Liver (tissue), 3 donors: ENCODE data around the gene EIF3K.

Source experiments
- JUND ChIP-seq, 2 donors: IDR thresholded peaks; 2 replicates each; pipeline ENCODE4 v1.6.1; 2016; ENCODE audit warnings: antibody characterized with exemption in 2 of 2
- RAD21 ChIP-seq, 2 donors: IDR thresholded peaks; 2 replicates each; pipeline ENCODE4 v1.6.1; 2016; ENCODE audit warnings: antibody characterized with exemption in 2 of 2, mild to moderate bottlenecking in 2 of 2
- YY1 ChIP-seq: IDR thresholded peaks from 2 replicates; pipeline ENCODE4 v1.6.1; 2016; ENCODE audit warnings: antibody characterized with exemption, mild to moderate bottlenecking
- TF ChIP-seq, protein P1 (sequence below): fragments of 150-350 bp; IDR thresholded peaks from 2 replicates; pipeline ENCODE4 v1.5.1; 2017; ENCODE audit warnings: improper control_type of control experiment, low read depth, low read length; ENCODE audit not compliant: missing input control
- TF ChIP-seq, protein P2 (sequence below): IDR thresholded peaks from 2 replicates; pipeline ENCODE4 v1.6.1; 2016; ENCODE audit warnings: antibody characterized with exemption, mild to moderate bottlenecking
- donor health status: healthy.
- donor health status: healthy.

GRCh38 chr19:38667661-38668171, 48.7 kb downstream of the EIF3K start:
- TF ChIP-seq, protein P1, sequence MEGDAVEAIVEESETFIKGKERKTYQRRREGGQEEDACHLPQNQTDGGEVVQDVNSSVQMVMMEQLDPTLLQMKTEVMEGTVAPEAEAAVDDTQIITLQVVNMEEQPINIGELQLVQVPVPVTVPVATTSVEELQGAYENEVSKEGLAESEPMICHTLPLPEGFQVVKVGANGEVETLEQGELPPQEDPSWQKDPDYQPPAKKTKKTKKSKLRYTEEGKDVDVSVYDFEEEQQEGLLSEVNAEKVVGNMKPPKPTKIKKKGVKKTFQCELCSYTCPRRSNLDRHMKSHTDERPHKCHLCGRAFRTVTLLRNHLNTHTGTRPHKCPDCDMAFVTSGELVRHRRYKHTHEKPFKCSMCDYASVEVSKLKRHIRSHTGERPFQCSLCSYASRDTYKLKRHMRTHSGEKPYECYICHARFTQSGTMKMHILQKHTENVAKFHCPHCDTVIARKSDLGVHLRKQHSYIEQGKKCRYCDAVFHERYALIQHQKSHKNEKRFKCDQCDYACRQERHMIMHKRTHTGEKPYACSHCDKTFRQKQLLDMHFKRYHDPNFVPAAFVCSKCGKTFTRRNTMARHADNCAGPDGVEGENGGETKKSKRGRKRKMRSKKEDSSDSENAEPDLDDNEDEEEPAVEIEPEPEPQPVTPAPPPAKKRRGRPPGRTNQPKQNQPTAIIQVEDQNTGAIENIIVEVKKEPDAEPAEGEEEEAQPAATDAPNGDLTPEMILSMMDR, result no peak
- TF ChIP-seq, protein P2, sequence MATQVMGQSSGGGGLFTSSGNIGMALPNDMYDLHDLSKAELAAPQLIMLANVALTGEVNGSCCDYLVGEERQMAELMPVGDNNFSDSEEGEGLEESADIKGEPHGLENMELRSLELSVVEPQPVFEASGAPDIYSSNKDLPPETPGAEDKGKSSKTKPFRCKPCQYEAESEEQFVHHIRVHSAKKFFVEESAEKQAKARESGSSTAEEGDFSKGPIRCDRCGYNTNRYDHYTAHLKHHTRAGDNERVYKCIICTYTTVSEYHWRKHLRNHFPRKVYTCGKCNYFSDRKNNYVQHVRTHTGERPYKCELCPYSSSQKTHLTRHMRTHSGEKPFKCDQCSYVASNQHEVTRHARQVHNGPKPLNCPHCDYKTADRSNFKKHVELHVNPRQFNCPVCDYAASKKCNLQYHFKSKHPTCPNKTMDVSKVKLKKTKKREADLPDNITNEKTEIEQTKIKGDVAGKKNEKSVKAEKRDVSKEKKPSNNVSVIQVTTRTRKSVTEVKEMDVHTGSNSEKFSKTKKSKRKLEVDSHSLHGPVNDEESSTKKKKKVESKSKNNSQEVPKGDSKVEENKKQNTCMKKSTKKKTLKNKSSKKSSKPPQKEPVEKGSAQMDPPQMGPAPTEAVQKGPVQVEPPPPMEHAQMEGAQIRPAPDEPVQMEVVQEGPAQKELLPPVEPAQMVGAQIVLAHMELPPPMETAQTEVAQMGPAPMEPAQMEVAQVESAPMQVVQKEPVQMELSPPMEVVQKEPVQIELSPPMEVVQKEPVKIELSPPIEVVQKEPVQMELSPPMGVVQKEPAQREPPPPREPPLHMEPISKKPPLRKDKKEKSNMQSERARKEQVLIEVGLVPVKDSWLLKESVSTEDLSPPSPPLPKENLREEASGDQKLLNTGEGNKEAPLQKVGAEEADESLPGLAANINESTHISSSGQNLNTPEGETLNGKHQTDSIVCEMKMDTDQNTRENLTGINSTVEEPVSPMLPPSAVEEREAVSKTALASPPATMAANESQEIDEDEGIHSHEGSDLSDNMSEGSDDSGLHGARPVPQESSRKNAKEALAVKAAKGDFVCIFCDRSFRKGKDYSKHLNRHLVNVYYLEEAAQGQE, result no peak
- TF ChIP-seq JUND (IDR thresholded peaks at IDR 0.05), result no peak
- no peak for TF ChIP-seq YY1
- no peak for TF ChIP-seq RAD21 (IDR thresholded peaks at IDR 0.05)
